GM12801 (cell line): ENCODE results near the gene RAMACL.

Source experiments
- CTCF ChIP-seq: IDR thresholded peaks from one replicate; pipeline ENCODE4 v1.5.1; 2011; ENCODE audit warnings: control low read depth; ENCODE audit not compliant: insufficient read length; ENCODE audit errors: extremely low read depth

RAMACL gene

DNA sequence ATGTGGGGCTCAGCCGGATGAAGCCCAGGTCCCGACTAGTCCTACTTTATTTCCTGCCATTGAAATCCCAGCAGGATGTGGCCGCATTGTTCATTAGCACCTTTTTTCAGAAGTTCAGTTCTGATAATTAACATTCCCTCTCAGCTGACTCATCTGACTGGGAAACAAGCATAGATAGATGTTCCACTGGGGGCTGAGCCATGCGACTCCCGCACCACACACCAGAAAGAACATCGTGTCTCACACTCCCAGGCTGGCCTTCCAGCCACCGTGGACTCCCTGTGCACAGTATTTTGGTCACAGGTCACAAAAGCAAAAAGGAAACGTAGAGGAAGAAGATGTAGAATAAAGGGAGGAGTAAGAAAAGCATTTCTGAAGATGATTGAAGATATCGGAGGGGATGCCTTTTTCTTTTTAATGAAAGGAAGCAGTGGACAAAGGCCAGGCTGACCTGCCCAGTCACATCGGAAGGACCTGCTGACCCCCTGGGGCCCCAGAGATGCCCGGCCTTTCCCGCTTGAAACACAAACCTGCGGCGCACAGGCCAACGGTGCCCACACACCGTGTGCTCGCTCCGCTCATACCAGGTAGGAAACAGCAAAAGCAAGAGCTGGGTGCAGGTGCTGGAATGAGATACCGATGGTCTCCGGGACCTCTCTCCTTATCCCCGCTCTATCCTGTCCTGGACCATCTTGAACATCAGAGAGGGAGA, 28.7 kb upstream of the RAMACL start:
- TF ChIP-seq CTCF: no peak

GRCh38 chr6:166614589-166614988, 28.1 kb upstream of the RAMACL start:
- TF ChIP-seq CTCF: no peak

DNA sequence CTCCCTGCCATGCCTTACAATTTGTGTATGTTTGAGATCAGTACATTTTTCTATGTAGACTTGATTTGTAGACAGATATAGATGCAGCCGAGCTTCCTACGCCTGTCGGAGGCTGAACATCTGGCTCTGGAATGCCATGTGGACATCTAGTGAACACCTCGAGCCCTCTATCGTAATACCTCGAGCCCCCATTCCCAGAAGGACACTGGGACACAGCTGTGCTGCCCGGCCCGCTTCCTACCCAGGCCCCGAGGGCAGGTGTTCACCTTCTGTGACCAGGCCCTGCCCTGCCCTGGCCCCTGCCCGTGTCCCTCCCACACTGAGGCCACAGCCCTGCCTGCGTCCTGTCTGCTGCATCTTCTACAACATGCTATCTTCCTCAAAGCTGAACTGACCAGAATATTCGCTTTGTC, 27.7 kb upstream of the RAMACL start:
- no peak for TF ChIP-seq CTCF

- no peak for TF ChIP-seq CTCF
Measured at GRCh38 chr6:166613027-166613426, 26.5 kb upstream of the RAMACL start.

DNA sequence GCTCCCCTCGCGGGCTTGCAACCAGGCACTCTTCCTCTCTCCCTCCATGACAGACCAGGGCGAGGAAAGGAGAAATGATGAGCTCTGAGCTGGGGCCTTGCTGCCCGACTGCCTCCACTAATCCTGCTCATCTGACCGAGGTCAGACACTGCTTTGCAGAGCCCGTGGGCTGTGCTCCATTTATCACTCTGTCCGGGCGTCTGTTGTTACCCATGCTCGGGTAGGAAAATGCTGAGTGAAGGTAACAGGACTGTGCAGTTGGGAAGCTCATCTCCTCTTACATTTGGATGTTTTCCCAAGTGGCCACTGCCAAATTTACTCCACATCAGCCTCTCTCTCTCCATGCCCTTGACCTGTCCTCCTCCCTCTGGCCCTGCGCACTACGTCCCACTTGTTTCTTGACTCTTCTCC, 26.0 kb upstream of the RAMACL start:
- no peak for TF ChIP-seq CTCF

DNA sequence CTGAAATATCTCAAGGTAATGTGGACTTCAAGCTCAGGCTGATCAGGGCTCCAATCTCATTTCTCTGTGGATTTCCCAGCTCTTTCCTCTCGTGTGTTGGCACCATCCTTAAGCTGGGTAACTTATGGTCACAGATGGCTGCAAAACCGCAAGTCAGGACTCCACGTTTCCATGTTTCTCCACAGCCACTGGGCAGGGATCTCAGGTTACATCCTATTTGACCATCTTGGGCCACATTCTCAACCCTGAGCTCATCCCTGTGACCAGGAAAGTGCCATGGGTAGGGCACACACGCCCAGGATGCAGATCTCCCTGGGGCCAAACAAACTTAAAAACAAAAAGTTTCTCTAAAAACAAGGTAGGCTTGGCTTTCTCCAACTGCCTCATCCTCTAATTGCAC, 25.2 kb upstream of the RAMACL start:
- TF ChIP-seq CTCF: no peak

GRCh38 chr6:166610069-166610468, 23.6 kb upstream of the RAMACL start:
- no peak for TF ChIP-seq CTCF
